WERI-Rb-1 (cell line): Measurements from ENCODE around the gene DHDH.
"Not testable (repeated sequence)": the region's sequence is repeated elsewhere in the genome, so short reads cannot be mapped to it uniquely, and the experiment has no call there.

Experiments
- DNase-seq: peaks from one replicate; pipeline ENCODE4 v3.0.0-alpha.2; 2020
- H3K27ac ChIP-seq: fragments of 250-450 bp; sonication (Bioruptor Pico); 2 replicates; pipeline ENCODE4 v1.5.1; 2020; ENCODE audit warnings: mild to moderate bottlenecking, moderate library complexity
- H3K27me3 ChIP-seq: fragments of 250-450 bp; sonication (Bioruptor Pico); 2 replicates; pipeline ENCODE4 v1.5.1; 2021; ENCODE audit warnings: mild to moderate bottlenecking, low read depth, moderate library complexity; ENCODE audit not compliant: insufficient read depth, severe bottlenecking
- H3K36me3 ChIP-seq: fragments of 250-450 bp; sonication (Bioruptor Pico); 2 replicates; pipeline ENCODE4 v1.5.1; 2020; ENCODE audit warnings: mild to moderate bottlenecking, moderate library complexity
- H3K4me3 ChIP-seq: 2 replicates; pipeline ENCODE4 v1.5.1; 2011; ENCODE audit warnings: low read depth, mild to moderate bottlenecking, control low read depth, low read length
- H3K9me3 ChIP-seq: fragments of 250-450 bp; sonication (Bioruptor Pico); 2 replicates; pipeline ENCODE4 v1.5.1; 2021; ENCODE audit warnings: mild to moderate bottlenecking, moderate library complexity; ENCODE audit not compliant: severe bottlenecking
- CTCF ChIP-seq: IDR thresholded peaks from 2 replicates; pipeline ENCODE4 v1.5.1; 2011; ENCODE audit warnings: low read depth, mild to moderate bottlenecking, control low read depth, inconsistent platforms, low read length

The DHDH gene

GRCh38 chr19:48896191-48896720 is 37.2 kb upstream of the DHDH start:
- DNase-seq: no peak
- no peak for TF ChIP-seq CTCF
- H3K27me3 ChIP-seq: no peaks in the 10 kb centered on the region
- no peaks in the 10 kb centered on the region for H3K36me3 ChIP-seq
- no peak overlapping the region for H3K27ac ChIP-seq
- H3K4me3 ChIP-seq: no peak overlapping the region
- no peaks in the 10 kb centered on the region for H3K9me3 ChIP-seq

GRCh38 chr19:48897181-48897580 is 36.3 kb upstream of the DHDH start:
- H3K27ac ChIP-seq: no peak overlapping the region
- DNase-seq: no peak
- no peaks in the 10 kb centered on the region for H3K27me3 ChIP-seq
- no peaks in the 10 kb centered on the region for H3K9me3 ChIP-seq
- H3K36me3 ChIP-seq: peaks cover 6% of the 10 kb centered on the region; the same call in 1 of the 2 replicates
- no peak for TF ChIP-seq CTCF
- H3K4me3 ChIP-seq: no peak overlapping the region

GRCh38 chr19:48899386-48899749 is 34.1 kb upstream of the DHDH start:
- peak overlapping the region; percentile 96 for H3K27ac ChIP-seq
- DNase-seq, H3K27me3 ChIP-seq, H3K9me3 ChIP-seq, H3K36me3 ChIP-seq: not testable (repeated sequence)
- H3K4me3 ChIP-seq: peak overlapping the region; percentile 81

GRCh38 chr19:48899781-48900476 is 33.6 kb upstream of the DHDH start, which contains the start of gene NUCB1:
Gene NUCB1 (plus strand): TSS chr19:48900312. CDS start chr19:48900797, 485 bp downstream.
- Histone ChIP-seq H3K27me3 (no peaks in the 10 kb centered on the region), H3K27ac (peak within 1 kb of the TSS; percentile 96), H3K36me3 (peaks cover 10% of the 10 kb centered on the region), H3K4me3 (peak within 1 kb of the TSS; percentile 81), H3K9me3 (no peaks in the 10 kb centered on the region)
- peak; percentile 99 for DNase-seq
- no peak; the same call in 1 of the 2 replicates for TF ChIP-seq CTCF

GRCh38 chr19:48900477-48901406 is 32.8 kb upstream of the DHDH start:
- peaks cover 14% of the 10 kb centered on the region for H3K36me3 ChIP-seq
- H3K4me3 ChIP-seq: peak overlapping the region; percentile 81
- no peak for DNase-seq
- TF ChIP-seq CTCF: no peak
- no peaks in the 10 kb centered on the region for H3K27me3 ChIP-seq
- no peaks in the 10 kb centered on the region for H3K9me3 ChIP-seq
- peak overlapping the region; percentile 96 for H3K27ac ChIP-seq

- H3K27me3 ChIP-seq, DNase-seq, H3K4me3 ChIP-seq, H3K9me3 ChIP-seq, H3K27ac ChIP-seq: not testable (repeated sequence)
- peaks cover 17% of the 10 kb centered on the region for H3K36me3 ChIP-seq
Measured at GRCh38 chr19:48902291-48902690, 31.2 kb upstream of the DHDH start.

- not testable (repeated sequence) for H3K4me3 ChIP-seq, H3K27me3 ChIP-seq, H3K27ac ChIP-seq, DNase-seq, H3K9me3 ChIP-seq
- H3K36me3 ChIP-seq: peaks cover 26% of the 10 kb centered on the region
Measured at GRCh38 chr19:48903788-48904187, 29.7 kb upstream of the DHDH start.
